ENCODE measurements around the gene MEIS2.

DNA sequence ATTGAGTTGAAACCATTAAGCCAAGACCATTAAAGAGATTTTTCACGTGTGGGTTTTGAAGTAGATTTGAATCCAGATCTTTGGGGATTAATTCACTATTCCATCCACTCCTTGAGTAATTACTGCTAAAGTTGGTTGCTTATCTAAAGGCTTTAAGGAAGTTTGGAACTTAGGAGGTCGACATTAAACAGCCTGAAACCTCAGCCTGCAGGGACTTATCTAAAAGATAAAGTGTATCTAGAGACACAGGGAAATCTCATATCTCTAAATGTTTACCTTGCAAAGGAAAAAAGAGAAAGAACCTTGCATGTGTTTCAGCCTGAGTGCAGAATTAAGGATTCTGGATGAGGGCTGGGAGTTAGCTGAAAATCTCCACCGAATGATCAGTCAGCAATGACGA, 158.6 kb downstream of the MEIS2 start:
- TF ChIP-seq POLR2A (IDR thresholded peaks at IDR 0.05) = no peak
- TF ChIP-seq, protein P1, sequence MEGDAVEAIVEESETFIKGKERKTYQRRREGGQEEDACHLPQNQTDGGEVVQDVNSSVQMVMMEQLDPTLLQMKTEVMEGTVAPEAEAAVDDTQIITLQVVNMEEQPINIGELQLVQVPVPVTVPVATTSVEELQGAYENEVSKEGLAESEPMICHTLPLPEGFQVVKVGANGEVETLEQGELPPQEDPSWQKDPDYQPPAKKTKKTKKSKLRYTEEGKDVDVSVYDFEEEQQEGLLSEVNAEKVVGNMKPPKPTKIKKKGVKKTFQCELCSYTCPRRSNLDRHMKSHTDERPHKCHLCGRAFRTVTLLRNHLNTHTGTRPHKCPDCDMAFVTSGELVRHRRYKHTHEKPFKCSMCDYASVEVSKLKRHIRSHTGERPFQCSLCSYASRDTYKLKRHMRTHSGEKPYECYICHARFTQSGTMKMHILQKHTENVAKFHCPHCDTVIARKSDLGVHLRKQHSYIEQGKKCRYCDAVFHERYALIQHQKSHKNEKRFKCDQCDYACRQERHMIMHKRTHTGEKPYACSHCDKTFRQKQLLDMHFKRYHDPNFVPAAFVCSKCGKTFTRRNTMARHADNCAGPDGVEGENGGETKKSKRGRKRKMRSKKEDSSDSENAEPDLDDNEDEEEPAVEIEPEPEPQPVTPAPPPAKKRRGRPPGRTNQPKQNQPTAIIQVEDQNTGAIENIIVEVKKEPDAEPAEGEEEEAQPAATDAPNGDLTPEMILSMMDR (IDR thresholded peaks at IDR 0.05) = no peak
- TF ChIP-seq POLR2AphosphoS5 (IDR thresholded peaks at IDR 0.05; ENCODE audit: insufficient read depth in 1 of 2, low read depth in 1 of 2) = no peak

All from vagina (tissue), 2 donors.